DMS79 (cell line): ENCODE measurements around the gene CCDC81.
"Not testable (repeated sequence)": the region's sequence is repeated elsewhere in the genome, so short reads cannot be mapped to it uniquely, and the experiment has no call there.

Source experiments
- DNase-seq: peaks from one replicate; lab custom pipeline; 2025; lab: John Stamatoyannopoulos, UW

Gene CCDC81

GRCh38 chr11:86386746-86387145 lies 12.1 kb downstream of the CCDC81 start:
- DNase-seq, result no peak

GRCh38 chr11:86388198-86388597 lies 13.5 kb downstream of the CCDC81 start:
- DNase-seq, result no peak

GRCh38 chr11:86390487-86390886 lies 15.8 kb downstream of the CCDC81 start:
- DNase-seq, result no peak

GRCh38 chr11:86395061-86395551 lies 20.4 kb downstream of the CCDC81 start:
- no peak for DNase-seq

GRCh38 chr11:86396396-86396795 lies 21.7 kb downstream of the CCDC81 start:
- DNase-seq, result no peak

GRCh38 chr11:86397351-86397750 lies 22.7 kb downstream of the CCDC81 start:
- no peak for DNase-seq

GRCh38 chr11:86398106-86398505 lies 23.4 kb downstream of the CCDC81 start:
- no peak for DNase-seq

GRCh38 chr11:86403458-86403857 lies 28.8 kb downstream of the CCDC81 start:
- DNase-seq, result no peak

GRCh38 chr11:86408845-86409244 lies 34.2 kb downstream of the CCDC81 start:
- no peak for DNase-seq

- no peak for DNase-seq
Measured at GRCh38 chr11:86414032-86414431, 39.3 kb downstream of the CCDC81 start.

GRCh38 chr11:86415026-86415425 lies 40.3 kb downstream of the CCDC81 start:
- DNase-seq, result no peak

- no peak for DNase-seq
Measured at GRCh38 chr11:86416494-86416893, 41.8 kb downstream of the CCDC81 start.

- not testable (repeated sequence) for DNase-seq
Measured at GRCh38 chr11:86416951-86417350, 42.3 kb downstream of the CCDC81 start.

GRCh38 chr11:86418106-86418505 lies 43.4 kb downstream of the CCDC81 start:
- no peak for DNase-seq

GRCh38 chr11:86418513-86418912 lies 43.8 kb downstream of the CCDC81 start:
- DNase-seq, result no peak

GRCh38 chr11:86418917-86419316 lies 44.2 kb downstream of the CCDC81 start:
- no peak for DNase-seq

- no peak for DNase-seq
Measured at GRCh38 chr11:86421946-86422345, 47.3 kb downstream of the CCDC81 start.

- DNase-seq, result no peak
Measured at GRCh38 chr11:86422371-86422770, 47.7 kb downstream of the CCDC81 start.

GRCh38 chr11:86423488-86423887 lies 48.8 kb downstream of the CCDC81 start:
- DNase-seq, result not testable (repeated sequence)

- no peak for DNase-seq
Measured at GRCh38 chr11:86427441-86427840, 52.8 kb downstream of the CCDC81 start.

GRCh38 chr11:86431258-86431657 lies 56.6 kb downstream of the CCDC81 start:
- no peak for DNase-seq

GRCh38 chr11:86433361-86434095 lies 58.8 kb downstream of the CCDC81 start:
- DNase-seq, result not testable (repeated sequence)

GRCh38 chr11:86435711-86436110 lies 61.0 kb downstream of the CCDC81 start:
- no peak for DNase-seq

- no peak for DNase-seq
Measured at GRCh38 chr11:86438685-86439084, 64.0 kb downstream of the CCDC81 start.
